Cardiac septum (tissue), 1 donor: Measurements from ENCODE around the gene AGPAT1. TPM values are rescaled to one million over a fixed set of nuclear protein-coding genes. Genes with fewer than 3 reads are reported as not detected.
"Not testable (repeated sequence)": the region's sequence is repeated elsewhere in the genome, so short reads cannot be mapped to it uniquely, and the experiment has no call there.

Source experiments
- DNase-seq: peaks from one replicate; pipeline ENCODE4 v3.0.0-alpha.2; 2020; ENCODE audit warnings: low spot score
- intact Hi-C: fragments of 100-400 bp; cut with DNase I; formaldehyde crosslinking; loops from one replicate; pipeline ENCODE4 v1.14.0; 2022
- long read RNA-seq: library from polyadenylated mRNA; unstranded; transcript quantifications from one replicate; pipeline ENCODE4 v2.0.0, GENCODE V29; 2021
- total RNA-seq: library from RNA; stranded (reverse); fragmentation: NEBNext Ultra II Directional; extraction: Animal tissue kit (Norgen Biotek cat#: 25700); gene quantifications from one replicate; pipeline ENCODE4 v1.2.1, GENCODE V29; 2021
- donor health status: DM: no; HTN: no; CAD: no.

AGPAT1 gene, protein sequence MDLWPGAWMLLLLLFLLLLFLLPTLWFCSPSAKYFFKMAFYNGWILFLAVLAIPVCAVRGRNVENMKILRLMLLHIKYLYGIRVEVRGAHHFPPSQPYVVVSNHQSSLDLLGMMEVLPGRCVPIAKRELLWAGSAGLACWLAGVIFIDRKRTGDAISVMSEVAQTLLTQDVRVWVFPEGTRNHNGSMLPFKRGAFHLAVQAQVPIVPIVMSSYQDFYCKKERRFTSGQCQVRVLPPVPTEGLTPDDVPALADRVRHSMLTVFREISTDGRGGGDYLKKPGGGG
- 47.2 TPM for total RNA-seq
- long read RNA-seq, transcript AGPAT1-203 (7 exons, 2,234 nt) = major isoform, 21 of 49 reads
- long read RNA-seq, transcript AGPAT1-206 (7 exons, 2,496 nt) = minor isoform, 5 of 49 reads
- long read RNA-seq, partial matches to known transcripts = 7 of 49 reads
- long read RNA-seq, other reads (novel, unspliced or antisense) = 15 of 49 reads

DNA sequence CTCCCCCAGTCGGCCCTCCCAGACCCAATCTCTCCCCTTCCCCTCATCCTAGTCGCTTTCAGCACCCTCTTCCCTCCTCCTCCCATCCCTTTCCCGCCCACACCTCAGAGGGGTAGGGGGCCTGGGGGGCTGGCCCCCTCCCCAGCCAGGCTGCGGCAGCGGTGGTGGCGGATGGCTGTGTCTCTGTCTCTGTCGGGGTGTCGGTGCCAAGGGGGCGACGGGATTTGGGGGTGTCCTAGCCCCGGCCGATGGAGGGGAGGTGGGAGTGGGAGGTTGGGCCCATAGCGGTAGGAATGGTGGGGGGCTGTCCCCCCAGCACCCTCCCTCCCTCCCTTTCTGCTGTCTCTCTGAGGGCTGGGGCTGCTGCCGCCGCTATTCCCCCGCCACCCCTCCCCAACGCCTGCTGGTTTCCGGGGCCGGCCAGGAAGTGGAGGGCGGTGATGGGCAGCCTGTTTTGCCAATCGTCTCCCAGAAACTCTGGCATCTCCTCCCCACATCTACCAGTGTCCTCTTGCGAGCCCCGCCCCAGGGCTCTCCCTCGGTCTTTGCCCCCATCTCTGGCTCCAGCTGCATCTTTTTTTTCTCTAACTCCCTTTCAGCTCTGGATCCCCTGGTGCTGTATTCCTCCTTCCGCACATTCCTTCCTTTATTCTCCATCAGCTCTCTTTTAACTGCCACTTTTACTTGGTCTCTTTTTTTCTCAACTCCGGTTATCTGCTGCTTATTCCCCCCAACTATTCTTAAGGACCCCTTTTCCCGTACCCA lies at the start of gene AGPAT1:
Gene AGPAT1 (minus strand): TSS at position 374 of the 765 bp plus-strand sequence. CDS start 4,588 bp downstream, outside the sequence.
- DNase-seq = peak; percentile 99
- intact Hi-C loops = loop anchor here (2.0 kb wide), 2 partner anchors 19 to 21 kb away; partner anchors contain the start of gene PPT2

DNA sequence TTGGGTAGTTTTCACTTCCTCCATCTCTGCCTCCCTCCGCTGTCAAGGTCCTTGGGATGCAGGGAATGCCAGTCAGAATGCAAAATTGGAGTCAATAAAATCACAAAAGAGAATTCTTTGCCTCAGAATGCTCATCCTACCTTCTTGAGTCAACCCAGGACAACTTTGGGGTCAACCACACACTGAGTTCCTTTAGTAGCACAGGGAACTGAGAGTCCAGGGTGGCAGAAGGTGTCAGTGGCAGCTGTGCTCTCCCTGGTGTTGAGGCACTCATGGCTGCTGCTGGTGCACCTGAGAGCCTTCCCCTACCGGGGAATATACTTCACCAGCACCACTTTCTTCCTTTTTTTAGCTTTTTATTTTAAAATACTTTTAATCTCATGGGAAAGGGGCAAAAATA lies 48.8 kb upstream of the AGPAT1 start:
- DNase-seq = no peak
- intact Hi-C loops = no loop called here

DNA sequence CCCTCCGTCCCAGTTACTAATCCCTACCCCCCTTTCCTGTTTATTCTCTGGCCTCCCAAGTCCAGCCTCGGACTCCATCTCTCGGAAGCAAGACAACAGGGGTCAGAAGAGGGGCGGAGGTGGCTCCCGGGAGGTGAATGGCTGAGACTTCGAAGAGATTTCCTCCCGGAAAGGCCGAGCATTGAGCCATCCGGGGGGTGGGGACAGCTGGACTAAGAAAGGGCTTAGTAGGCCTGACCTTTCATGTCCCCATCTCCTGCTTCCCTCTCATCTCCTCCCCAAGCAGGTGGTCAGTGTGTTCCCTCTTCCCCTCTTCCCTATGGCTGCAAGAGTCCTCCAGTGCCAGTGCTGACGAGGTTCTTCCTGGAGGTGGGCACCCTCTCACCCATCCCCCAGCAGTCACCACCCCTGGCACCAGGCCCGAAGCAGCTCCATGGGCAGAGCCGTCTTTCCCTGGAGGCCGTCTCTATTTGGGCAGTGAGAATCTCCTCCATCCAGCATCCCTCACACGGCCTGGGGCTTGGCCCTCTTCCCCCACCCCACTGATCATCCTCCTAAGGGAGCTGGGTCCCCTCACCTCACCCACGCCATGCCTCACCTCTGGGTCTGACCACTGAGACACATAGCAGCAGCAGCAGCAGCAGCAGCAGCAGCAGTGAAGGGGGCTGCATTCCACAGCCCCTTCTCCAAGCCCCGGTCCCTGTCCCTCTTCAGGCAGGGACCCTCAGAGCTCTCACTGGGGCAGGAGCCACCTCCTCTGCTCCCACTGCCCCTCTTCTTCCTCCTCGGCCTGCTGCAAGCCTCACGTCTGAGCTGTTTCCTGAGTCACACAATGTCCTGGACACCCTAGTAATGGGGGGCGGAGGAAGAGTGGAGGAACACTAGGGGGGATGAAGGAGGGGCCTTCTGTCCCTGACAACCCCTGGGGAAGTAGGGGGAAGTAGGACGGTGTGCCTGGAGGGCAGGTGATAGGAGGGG lies 47.7 kb upstream of the AGPAT1 start, which contains the start of gene NOTCH4:
Gene NOTCH4 (minus strand): TSS at position 810 of the 978 bp plus-strand sequence. CDS start 139 bp downstream, at position 671.
- DNase-seq = no peak
- intact Hi-C loops = no loop called here

DNA sequence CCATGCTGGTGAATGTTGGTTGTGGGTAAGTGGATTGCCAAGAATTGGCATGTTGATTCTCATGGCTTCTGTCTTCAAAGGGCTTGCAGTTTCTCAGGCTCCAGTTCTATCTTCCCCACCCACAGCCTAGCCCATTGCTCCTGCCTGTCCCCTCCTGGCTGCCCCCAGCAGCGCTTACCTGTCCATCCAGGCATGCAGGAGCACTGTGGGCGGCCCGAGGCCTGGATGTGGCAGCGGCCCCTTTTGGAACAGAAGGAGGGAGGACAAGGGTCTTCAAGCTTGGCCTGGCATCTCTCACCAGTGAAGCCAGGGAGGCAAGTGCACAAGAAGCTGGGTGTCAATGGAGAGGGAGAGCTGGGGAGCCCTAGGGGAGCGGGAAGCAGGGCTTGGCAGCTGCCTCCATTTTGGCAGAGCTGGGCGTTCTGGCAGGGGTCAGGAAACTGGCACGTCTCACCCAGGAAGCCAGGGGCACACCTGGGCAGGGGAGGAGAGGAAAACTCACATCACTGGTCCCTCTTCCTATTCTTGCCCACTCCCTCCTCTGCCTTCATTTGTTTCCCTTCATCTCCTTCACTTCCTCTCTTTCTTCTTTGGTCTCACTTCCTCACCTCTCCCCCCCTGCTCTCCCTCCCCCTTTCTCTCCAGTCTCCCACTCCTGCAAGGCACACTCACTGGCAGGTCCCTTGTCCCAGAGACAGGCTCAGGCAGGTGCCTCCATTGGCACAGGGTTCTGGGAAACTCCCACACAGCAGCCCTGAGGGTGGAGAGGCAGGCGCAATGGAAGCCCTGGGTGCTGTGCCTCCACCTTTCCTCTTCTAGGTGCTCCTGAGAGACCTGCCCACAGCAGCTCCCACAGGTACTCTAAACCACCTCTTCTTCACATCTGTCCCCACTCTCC lies 46.7 kb upstream of the AGPAT1 start:
- DNase-seq = no peak
- intact Hi-C loops = no loop called here

DNA sequence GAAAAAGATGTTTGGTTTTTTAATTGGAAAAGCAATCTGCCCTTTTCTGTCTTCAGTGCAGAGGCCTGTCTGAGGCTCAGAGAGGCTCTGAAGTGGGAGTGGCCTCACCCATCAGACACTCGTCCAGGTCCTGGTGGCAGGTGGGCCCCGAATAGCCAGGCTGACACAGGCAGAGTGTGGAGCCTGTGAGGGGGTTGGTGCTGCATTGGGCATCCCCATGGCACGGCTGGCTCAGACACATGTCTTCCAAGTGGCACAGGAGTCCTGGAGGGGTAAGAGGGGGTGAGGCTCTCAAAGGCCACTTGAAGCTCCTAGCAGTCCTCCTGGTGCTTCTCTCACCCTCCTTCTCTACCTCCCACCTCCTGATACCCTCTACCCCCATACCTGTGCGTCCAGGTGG lies 44.1 kb upstream of the AGPAT1 start:
- intact Hi-C loops = no loop called here
- DNase-seq = no peak

DNA sequence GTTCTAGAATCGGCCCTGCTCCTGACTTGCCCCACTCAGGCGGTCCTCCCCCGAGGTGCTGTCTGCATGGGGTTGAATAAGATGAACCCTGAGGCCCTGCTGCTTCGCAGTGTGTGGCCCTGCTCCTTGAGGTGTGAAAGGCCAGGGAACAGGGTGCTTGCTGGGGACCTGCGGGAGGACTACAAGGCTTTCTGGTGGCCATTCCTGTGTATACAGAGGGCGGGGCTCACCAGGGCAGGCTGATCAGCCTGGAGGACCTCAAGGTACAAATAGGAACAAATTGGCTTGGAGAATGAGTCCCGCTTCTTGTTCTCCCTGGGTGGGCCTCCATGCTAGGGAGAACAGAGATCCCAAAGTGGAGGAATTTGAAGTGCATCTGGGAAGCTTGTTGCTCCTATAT lies 42.3 kb upstream of the AGPAT1 start:
- intact Hi-C loops = no loop called here

DNA sequence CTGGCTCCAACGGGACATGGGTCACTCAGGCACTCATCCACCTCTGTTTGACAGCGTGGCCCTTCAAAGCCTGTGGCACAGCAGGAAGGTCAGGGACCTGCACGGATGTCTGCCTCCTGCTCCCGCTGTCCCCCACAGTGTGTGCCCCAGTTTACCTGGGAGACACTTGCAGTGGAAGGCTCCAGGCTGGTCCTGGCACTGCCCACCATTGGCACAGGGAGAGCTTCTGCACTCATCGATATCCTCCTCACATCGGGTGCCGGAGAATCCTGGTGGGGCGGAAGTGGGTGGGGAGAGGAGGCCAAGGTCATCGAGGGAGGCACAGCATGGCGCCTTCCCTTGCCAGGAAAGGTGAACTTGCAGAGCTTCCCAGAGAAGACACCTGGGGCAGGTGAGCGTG lies 41.1 kb upstream of the AGPAT1 start:
- intact Hi-C loops = no loop called here
- no peak for DNase-seq

More for the DNA sequence above, 42.3 kb upstream of the AGPAT1 start:
- DNase-seq = no peak

DNA sequence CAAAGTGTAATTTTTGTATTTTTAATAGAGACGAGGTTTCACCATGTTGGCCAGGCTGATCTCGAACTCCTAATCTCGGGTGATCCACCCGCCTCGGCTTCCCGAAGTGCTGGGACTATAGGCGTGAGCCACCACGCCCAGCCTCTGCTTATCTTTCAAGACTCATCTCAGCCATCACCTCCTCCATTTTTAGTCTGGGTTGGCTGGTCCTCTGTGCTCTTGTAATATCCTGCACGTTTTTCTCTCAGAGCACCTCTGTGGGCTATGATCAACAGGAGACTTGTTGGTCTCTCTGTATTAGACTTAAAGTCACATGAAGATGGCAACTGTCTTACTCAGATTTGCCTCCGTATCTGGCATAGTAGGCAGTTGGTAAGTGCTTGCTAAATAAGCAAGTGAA lies 40.4 kb upstream of the AGPAT1 start:
- DNase-seq = no peak
- intact Hi-C loops = no loop called here

DNA sequence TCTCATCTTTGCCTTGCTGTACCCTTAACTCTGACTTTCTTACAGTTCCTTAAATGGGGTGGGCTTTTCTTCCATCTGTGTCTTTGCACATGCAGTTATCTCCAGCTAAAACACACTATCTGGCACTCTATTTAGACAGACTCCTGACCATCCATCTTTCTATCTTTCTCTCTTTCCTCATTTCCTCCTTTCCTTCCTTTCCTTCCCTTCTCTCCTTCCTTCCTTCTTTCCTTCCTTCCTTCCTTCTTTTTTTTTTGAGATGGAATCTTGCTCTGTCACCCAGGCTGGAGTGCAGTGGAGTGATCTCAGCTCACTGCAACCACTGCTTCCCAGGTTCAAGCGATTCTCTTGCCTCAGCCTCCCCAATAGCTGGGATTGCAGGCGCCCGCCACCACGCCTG lies 39.7 kb upstream of the AGPAT1 start:
- DNase-seq = no peak
- intact Hi-C loops = no loop called here

DNA sequence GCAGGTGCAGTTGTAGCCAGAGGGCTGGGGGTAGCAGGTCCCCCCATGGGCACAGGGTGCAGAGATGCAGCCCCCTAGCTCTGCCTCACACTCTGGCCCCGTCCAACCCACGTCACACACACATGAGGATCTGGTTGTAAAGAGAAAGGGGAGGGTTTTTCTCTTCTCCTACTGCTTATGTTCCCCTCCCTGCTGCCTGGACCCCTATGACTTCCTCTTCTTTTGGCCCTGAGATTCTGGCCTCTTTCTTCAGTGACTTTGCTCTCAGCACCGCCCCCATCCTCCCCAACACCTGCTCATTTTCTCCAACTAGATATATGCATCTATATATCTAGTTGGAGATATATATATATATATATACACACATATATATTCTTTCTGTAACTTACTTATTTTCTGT lies 38.2 kb upstream of the AGPAT1 start:
- no peak for DNase-seq
- intact Hi-C loops = no loop called here

DNA sequence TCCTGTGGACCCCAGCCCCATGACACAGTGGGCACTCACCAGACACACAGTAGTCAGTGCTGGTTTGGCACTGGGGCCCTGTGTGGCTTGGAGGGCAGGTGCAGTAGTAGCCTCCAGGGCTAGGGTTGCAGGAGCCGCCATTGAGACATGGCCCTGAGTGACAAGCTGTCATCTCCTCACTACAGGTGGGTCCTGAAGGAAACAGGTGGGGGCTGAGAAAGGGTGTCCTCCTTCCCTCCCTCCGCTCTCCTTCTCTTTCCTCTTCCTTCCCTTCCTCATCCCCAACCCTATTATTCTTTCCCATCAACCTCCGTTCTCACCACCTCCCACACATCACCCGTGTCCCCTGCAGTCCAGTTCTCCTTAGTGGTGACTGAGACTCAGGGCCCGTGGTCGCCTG lies 37.8 kb upstream of the AGPAT1 start:
- no peak for DNase-seq
- intact Hi-C loops = no loop called here

DNA sequence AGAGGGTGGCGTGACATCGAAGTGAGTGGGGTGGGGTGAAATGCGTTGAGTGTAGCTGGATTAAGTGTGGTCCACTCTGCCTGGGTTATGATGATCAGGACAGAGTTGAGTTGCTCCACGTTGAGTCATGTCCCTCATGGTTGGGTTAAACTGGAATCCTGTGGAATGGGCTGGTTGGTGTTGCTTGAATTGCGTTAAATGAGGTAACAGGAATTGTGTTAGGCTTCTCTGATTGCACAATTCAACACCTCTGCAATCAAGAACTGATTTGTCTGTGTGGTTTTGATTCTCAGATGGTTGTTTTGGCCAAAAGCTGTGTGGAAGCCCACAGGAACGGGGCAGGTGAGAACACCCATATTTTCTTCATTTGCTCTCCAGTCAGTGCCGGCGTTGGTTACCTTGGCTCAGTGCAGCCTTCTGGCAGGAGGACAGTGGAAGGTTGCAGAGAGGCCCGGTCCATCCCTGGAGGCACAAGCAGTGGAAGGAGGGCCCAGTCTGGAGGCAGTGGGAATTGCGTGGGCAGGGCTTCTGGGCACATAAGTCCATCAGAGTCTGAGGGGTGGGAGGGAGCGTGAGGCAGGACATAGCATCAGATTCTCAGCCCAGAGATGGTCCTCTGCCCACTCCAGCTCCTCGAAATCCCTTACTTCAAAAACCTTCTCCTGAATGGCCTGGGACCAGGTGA lies 36.3 kb upstream of the AGPAT1 start:
- intact Hi-C loops = no loop called here
- peak; percentile 53 for DNase-seq

DNA sequence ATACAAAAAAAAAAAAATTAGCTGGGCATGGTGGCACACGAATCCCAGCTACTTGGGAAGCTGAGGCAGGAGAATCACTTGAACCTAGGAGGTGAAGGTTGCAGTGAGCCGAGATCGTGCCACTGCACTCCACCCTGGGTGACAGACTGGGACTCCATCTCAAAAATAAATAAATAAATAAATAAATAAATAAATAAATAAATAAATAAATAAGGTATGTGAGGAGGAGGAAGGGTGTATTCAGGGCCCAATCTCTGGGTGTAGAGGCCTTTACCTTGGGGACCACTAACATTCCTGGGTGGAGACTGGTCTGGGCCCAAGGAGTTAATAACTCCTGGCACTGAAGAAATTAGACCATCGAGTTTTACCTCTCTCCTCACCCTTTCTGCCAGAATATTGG lies 35.5 kb upstream of the AGPAT1 start:
- DNase-seq, intact Hi-C loops: not testable (repeated sequence)

DNA sequence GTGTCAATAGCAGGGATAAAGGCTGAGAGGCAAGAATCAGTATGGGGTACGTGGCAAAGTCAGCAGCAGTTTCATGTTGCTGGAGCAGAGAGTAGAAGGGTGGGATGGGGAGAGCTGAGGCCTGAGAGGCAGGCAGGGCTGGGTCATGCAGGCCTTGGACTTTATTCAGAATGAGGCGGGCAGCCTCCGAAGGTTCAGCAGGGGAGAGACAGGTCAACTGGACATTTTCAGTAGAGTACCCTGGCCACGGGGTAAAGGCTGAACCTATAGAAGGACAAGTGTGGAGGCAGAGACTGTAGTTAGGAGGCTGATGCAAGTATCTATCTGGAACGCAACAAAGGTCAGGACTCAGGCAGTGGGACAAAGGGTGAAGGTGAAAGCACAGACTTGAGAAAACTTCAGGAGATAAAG lies 34.3 kb upstream of the AGPAT1 start:
- DNase-seq = peak; percentile 51
- intact Hi-C loops = no loop called here

DNA sequence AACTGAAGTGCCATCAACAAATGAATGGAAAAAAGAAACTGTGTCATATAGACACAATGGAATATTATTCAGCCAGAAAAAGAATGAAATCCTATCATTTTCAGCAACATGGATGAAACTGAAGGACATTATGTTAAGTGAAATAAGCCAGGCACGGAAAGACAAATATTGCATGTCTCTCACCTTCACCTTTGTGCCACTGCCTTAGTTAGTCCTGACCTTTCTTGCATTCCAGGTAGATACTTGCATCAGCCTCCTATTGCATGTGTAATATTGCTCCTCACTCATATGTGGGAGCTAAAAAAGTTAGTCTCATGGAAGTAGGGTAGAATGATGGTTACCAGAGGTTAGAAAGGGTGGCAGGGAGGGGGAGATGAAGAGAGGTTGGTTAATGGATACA lies 33.1 kb upstream of the AGPAT1 start:
- intact Hi-C loops = no loop called here
- no peak for DNase-seq

DNA sequence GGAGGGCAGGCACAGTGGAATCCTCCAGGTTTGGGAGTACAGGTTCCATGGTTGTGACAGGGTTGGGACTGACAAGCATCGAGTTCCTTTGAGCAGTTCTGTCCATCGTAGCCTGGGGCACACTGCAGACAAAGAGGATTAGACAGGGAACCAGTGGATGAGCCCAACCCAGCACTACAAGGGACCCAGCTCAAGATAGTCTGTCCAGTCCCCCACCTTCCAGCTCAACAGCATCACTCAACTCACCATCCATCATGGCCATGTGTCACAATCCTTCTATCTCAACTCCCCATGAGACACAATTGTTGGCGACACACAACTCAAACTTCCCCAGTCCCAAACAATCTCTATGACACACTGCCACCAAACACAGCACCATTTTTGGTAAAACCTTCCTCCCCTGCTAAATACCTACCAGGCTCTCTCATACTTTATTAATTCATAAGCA lies 28.4 kb upstream of the AGPAT1 start:
- intact Hi-C loops = no loop called here
- peak; percentile 71 for DNase-seq

DNA sequence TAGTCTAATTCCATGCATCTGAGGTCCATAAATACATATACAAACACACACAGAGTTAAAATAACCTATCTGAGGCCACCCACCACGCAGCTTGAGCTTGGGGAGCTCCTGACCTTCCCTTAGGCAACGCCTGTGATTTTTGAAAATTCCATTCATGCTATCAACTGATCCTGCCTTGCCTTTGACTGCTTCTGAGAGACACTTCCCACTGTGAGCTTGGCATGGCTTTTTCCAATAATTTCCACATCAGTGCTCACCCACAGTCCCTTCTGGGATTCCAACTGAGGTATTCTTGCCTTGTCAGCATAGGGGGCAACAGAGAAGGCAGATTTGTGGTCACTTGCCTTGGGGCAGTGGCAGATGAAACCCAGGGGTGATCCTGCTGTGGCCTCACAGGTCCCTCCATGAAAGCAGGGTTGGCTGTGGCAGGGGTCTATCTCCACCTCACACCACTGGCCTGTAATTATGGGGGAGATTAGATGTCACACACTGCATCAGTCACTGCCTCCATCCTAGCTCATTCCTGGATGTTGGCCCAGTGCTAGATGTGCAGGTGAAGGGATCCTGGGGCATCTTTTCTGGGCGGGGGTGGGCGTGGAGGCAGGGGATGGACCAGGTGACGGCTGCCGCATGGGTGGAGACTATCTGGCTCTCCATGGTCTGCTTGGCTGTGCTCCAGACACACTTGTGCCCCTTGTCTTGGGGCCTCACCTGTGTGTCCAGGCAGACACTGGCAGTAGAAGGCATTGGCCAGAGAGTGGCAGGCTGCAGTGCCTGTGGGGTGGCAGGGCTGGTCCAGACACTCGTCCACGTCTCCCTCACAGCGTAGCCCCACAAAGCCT lies 27.8 kb upstream of the AGPAT1 start:
- intact Hi-C loops = no loop called here

More for the DNA sequence above, 27.8 kb upstream of the AGPAT1 start:
- peak; percentile 43 for DNase-seq
